Kidney epithelial cell (primary cell): Measurements from ENCODE around the gene DPM2. TPM values are rescaled to one million over a fixed set of nuclear protein-coding genes. Genes with fewer than 3 reads are reported as not detected.

Experiments used
- DNase-seq: peaks from one replicate; pipeline ENCODE4 v3.0.0-alpha.2; 2010; ENCODE audit warnings: low read depth
- H3K27me3 ChIP-seq: 2 replicates; pipeline ENCODE4 v1.6.0; 2011; ENCODE audit warnings: low read length; ENCODE audit not compliant: control insufficient read depth, insufficient read depth
- H3K36me3 ChIP-seq: 2 replicates; pipeline ENCODE4 v1.5.1; 2011; ENCODE audit warnings: low read length; ENCODE audit not compliant: control insufficient read depth, insufficient read depth
- H3K4me3 ChIP-seq: 2 replicates; pipeline ENCODE4 v1.5.1; 2011; ENCODE audit warnings: low read depth, mild to moderate bottlenecking, control low read depth, low read length
- total RNA-seq: library from RNA; depleted of rRNA; stranded (reverse); fragments of >200 nt; gene quantifications from 2 replicates; pipeline ENCODE4 v1.2.3, GENCODE V29; 2015
- TF ChIP-seq, protein P1 (sequence below): IDR thresholded peaks from 2 replicates; pipeline ENCODE4 v1.5.1; 2011; ENCODE audit warnings: mild to moderate bottlenecking, moderate library complexity, low read length, control low read depth, inconsistent platforms; ENCODE audit not compliant: insufficient read depth, poor library complexity, severe bottlenecking

The DPM2 gene
- total RNA-seq, 1 donor from 2014 or later, result 31.8 TPM

DNA sequence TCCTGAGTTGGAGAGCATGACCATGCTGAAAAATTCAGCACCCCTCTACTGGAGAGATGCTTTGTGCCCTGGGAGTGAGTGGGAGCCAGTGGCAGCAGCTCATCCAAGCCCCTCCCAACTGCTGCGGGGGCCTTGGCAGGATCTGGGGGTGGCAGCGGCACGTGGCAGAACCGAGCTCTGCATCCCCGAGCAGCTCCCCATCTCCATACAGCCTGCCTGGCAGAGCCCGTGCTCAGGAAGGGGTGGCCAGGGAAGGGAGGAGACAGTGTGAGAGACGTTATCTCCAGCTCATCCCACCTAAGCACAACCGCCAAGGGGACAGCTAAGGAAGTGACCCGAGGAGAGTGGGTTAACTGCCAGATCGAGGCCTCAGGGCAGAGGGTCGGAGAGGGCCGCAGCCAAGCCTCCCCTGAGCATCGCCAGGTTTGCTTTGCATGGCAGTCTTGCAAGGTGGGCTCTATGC is 17.2 kb upstream of the DPM2 start:
- H3K36me3 ChIP-seq, result no peaks in the 10 kb centered on the region
- no peaks in the 10 kb centered on the region for H3K27me3 ChIP-seq
- no peak overlapping the region for H3K4me3 ChIP-seq
- TF ChIP-seq, protein P1, sequence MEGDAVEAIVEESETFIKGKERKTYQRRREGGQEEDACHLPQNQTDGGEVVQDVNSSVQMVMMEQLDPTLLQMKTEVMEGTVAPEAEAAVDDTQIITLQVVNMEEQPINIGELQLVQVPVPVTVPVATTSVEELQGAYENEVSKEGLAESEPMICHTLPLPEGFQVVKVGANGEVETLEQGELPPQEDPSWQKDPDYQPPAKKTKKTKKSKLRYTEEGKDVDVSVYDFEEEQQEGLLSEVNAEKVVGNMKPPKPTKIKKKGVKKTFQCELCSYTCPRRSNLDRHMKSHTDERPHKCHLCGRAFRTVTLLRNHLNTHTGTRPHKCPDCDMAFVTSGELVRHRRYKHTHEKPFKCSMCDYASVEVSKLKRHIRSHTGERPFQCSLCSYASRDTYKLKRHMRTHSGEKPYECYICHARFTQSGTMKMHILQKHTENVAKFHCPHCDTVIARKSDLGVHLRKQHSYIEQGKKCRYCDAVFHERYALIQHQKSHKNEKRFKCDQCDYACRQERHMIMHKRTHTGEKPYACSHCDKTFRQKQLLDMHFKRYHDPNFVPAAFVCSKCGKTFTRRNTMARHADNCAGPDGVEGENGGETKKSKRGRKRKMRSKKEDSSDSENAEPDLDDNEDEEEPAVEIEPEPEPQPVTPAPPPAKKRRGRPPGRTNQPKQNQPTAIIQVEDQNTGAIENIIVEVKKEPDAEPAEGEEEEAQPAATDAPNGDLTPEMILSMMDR, result no peak
- no peak for DNase-seq

DNA sequence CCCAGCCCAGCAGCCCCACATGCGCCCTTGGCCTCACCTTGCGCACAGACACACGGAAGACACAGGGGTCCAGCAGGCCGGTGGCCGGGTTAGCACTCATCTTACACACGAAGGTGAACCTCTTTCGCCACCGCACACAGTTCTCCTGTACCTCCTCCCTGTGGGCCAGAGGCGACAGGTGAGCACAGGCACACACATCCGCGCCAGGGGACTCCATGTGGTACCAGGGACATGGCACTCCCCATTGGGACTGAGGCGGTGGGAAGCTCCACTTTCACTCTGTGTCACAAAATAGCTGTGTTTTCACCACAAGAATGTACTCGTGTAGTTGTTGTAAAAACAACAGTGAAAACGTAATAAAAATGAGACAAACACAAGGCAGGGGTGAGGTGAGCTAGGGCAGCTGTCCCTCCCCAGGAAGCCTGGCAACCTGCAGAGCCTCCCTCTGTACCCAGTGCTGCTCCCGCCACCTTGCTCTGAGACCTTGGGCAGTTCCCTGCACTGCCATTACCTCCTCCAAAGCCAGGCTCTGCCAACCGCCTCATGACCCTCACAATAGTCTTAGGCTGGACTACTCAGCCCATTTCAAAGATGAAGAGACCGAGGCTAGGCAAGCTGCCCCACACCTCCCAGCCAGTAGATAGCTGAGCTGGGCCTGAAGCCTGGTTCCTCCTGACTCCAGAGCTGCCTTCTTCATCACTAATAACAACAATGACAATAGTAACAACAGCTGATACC is 16.3 kb upstream of the DPM2 start:
- Histone ChIP-seq H3K27me3 (no peaks in the 10 kb centered on the region), H3K4me3 (no peak overlapping the region), H3K36me3 (no peaks in the 10 kb centered on the region)
- TF ChIP-seq, protein P1, result no peak
- no peak for DNase-seq

DNA sequence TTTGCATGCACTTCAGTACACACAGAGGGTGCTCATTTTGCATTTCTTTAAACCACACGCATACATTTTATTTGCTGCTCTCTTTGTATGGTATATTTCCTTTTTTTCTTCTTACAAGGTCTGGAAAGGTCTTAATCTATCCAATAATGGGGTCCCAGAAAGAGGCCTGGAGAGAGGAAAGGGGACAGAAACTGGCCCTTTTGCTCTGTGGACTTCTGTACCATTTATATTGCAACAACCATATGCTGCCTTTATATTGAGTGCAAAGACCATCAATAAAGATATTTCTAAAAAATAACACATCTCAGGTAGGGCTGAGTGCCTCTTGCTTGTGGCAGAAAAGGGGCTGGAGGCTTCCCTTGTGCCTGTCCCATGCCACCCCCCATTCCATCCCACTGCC is 15.5 kb upstream of the DPM2 start:
- Histone ChIP-seq H3K4me3 (no peak overlapping the region), H3K27me3 (no peaks in the 10 kb centered on the region), H3K36me3 (no peaks in the 10 kb centered on the region)
- TF ChIP-seq, protein P1, result no peak
- DNase-seq, result no peak

DNA sequence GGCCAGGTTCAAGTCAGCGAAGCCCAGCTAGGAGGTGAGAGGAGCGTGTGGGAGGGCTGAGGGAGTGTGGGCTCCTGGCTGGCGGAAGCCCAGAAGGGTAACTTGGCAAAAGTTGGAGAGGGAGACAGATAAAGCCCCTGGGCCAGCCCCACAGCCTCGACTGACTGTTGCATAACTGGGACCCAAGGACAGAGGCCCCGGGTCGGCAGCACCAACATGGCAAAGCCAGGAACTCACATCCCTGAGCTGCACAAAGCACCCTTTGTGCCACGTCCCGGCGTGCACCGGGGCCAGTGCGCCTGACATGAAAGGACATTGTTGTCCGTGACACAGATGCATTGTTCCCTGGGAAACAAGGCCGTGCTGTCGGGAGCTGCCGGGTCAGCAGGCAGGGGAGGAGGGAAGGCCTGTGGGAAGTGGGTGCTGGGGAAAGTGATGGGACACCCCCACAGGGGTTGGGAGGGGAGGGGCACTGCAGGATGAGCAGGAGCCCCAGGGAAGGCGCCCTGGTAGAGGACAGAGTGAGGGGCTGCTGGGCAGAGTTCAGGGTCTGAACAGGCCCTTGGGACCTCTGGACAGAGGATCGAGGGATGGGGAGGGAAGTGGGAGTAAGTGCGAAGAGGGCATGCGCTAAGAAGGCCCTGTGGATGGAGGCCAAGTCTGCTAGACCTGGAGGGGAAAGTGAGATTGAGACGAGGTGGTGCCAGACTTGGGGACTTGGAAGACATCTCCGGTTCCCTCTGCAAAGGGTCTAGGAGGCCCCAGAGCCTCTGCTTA is 13.0 kb upstream of the DPM2 start:
- Histone ChIP-seq H3K36me3 (no peaks in the 10 kb centered on the region), H3K4me3 (no peak overlapping the region), H3K27me3 (no peaks in the 10 kb centered on the region)
- TF ChIP-seq, protein P1, result no peak
- DNase-seq, result no peak

DNA sequence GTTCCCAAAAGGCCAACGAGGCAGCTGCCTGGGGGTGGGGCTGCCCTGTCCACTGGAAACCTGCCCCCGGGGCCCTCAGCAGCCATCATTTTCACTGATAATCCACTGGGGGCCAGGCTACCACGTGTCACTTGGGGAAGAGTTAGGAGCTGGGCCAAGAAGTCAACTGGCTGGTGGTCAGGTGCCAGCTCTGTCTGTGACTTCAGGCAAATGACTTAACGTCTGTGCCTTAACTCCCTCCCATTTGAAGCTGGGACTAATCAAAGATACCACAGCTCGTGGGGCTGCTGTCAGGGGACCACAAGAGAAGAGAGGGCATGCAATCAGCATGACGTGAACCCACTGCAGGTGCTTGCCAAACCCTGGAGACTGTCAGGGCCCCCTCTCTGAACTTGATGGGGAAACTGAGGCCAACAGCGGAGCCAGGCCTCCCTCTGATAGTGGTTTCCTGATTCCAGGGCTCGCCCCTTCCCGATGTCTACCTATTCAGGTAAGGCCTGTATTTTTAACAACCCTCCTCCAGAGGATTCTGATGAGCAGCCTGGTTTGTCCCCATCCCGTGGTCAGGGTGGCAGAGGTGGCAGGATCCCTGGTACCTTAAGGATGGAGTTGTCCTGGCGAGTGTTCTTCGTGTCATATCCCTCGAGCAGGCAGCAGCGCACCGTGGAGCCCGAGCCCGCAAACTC is 12.3 kb upstream of the DPM2 start:
- no peaks in the 10 kb centered on the region for H3K36me3 ChIP-seq
- H3K4me3 ChIP-seq, result no peak overlapping the region
- DNase-seq, result no peak
- TF ChIP-seq, protein P1, result no peak
- no peaks in the 10 kb centered on the region for H3K27me3 ChIP-seq
